H1 (cell line): ENCODE measurements around the gene TSKS. TPM values are rescaled to one million over a fixed set of nuclear protein-coding genes. Genes with fewer than 3 reads are reported as not detected.

Source experiments
- BCL11A ChIP-seq, 2 experiments: IDR thresholded peaks; one replicate each; pipeline ENCODE4 v1.6.1; 2011; ENCODE audit warnings: low read depth in 2 of 2, low read length in 2 of 2, mild to moderate bottlenecking in 2 of 2
- BRCA1 ChIP-seq: IDR thresholded peaks from 2 replicates; pipeline ENCODE4 v1.6.1; 2012; ENCODE audit warnings: low read depth, low read length, improper control_type of control experiment
- EP300 ChIP-seq, 2 experiments: IDR thresholded peaks; 1 replicate in 1 of 2; 2 replicates in 1 of 2; pipeline ENCODE4 v1.6.1; 2011 to 2012; ENCODE audit warnings: low read depth in 2 of 2, low read length in 2 of 2, mild to moderate bottlenecking in 2 of 2, borderline replicate concordance in 1 of 2, inconsistent platforms in 1 of 2, moderate library complexity in 1 of 2
- JUN ChIP-seq: IDR thresholded peaks from 2 replicates; pipeline ENCODE4 v1.6.1; 2011; ENCODE audit warnings: low read depth, mild to moderate bottlenecking, improper control_type of control experiment, low read length
- JUND ChIP-seq: IDR thresholded peaks from 2 replicates; pipeline ENCODE4 v1.6.1; 2011; ENCODE audit warnings: mild to moderate bottlenecking, improper control_type of control experiment, low read length
- MAX ChIP-seq: IDR thresholded peaks from 2 replicates; pipeline ENCODE4 v1.6.1; 2012; ENCODE audit warnings: inconsistent platforms
- RNF2 ChIP-seq: fragments of 200-900, 300-1000 bp; sonication (generic); IDR thresholded peaks from 2 replicates; pipeline ENCODE4 v1.7.1; 2016; ENCODE audit warnings: borderline replicate concordance, low read depth, mild to moderate bottlenecking, antibody characterized with exemption, low read length; ENCODE audit not compliant: poor library complexity, severe bottlenecking; ENCODE audit errors: missing control alignments
- RXRA ChIP-seq: IDR thresholded peaks from 2 replicates; pipeline ENCODE4 v1.6.1; 2011; ENCODE audit warnings: low read depth, mild to moderate bottlenecking, low read length, moderate library complexity; ENCODE audit not compliant: insufficient read depth
- SP1 ChIP-seq: IDR thresholded peaks from 2 replicates; pipeline ENCODE4 v1.6.1; 2011; ENCODE audit warnings: low read depth, low read length
- SRF ChIP-seq: IDR thresholded peaks from 2 replicates; pipeline ENCODE4 v1.6.1; 2011; ENCODE audit warnings: mild to moderate bottlenecking, low read depth, low read length, moderate library complexity
- TAF1 ChIP-seq: IDR thresholded peaks from 2 replicates; pipeline ENCODE4 v1.6.1; 2011; ENCODE audit warnings: mild to moderate bottlenecking, low read depth, low read length
- TAF7 ChIP-seq: optimal IDR thresholded peaks from 2 replicates; pipeline ENCODE3; 2011; ENCODE audit warnings: low read depth, mild to moderate bottlenecking, inconsistent platforms, low read length, moderate library complexity, borderline replicate concordance
- TBP ChIP-seq: IDR thresholded peaks from 2 replicates; pipeline ENCODE4 v1.6.1; 2011; ENCODE audit warnings: low read depth, low read length, improper control_type of control experiment
- TCF12 ChIP-seq: IDR thresholded peaks from 2 replicates; pipeline ENCODE4 v1.6.1; 2011; ENCODE audit warnings: low read depth, mild to moderate bottlenecking, low read length
- polyA plus RNA-seq, 7 experiments: library from polyadenylated mRNA; depleted of rRNA in 3 of 7; stranded (reverse) in 5 of 7; unstranded in 2 of 7; fragments of >200 nt in 5 of 7; fragments of 200-250 nt in 2 of 7; gene quantifications; 1 replicate in 5 of 7; 2 replicates in 1 of 7; 4 replicates in 1 of 7; pipeline versions ENCODE4 v1.2.1 to v1.2.3, GENCODE V29; 2011 to 2013; ENCODE audit warnings: missing spikeins in 2 of 7, mixed read lengths in 2 of 7
- total RNA-seq: library from RNA; stranded (reverse); fragmentation: NEBNext Ultra II Directional; extraction: Animal tissue kit (Norgen Biotek cat#: 25700); gene quantifications from 2 replicates; pipeline ENCODE4 v1.2.1, GENCODE V29; 2021
- TF ChIP-seq, protein P1 (sequence below), 3 experiments: IDR thresholded peaks; 1 replicate in 2 of 3; 2 replicates in 1 of 3; pipeline versions ENCODE4 v1.5.1 to v1.6.1; 2011; ENCODE audit warnings: low read length in 3 of 3, mild to moderate bottlenecking in 3 of 3, inconsistent platforms in 2 of 3, low read depth in 1 of 3, moderate library complexity in 1 of 3; ENCODE audit not compliant: insufficient read depth in 1 of 3; ENCODE audit errors: control extremely low read depth in 1 of 3
- TF ChIP-seq, protein P2 (sequence below): IDR thresholded peaks from 2 replicates; pipeline ENCODE4 v1.6.1; 2012; ENCODE audit warnings: inconsistent platforms
- TF ChIP-seq, protein P3 (sequence below): IDR thresholded peaks from 2 replicates; pipeline ENCODE4 v1.6.1; 2012; ENCODE audit warnings: low read length, inconsistent platforms

Gene TSKS
- total and polyA plus RNA-seq, 2 of the 8 experiments (the other 6 are each of a cell fraction or from before 2014, with no cell fraction given), result 0.21 TPM; not detected in 1

GRCh38 chr19:49766007-49766929 lies 3.2 kb upstream of the TSKS start (continued):
- TF ChIP-seq JUND (peak; percentile 7; the same call in 1 of the 2 replicates), RXRA (no peak), BCL11A (IDR thresholded peaks at IDR 0.05; ENCODE audit: low read depth in 2 of 2, low read length in 2 of 2) (no peak), SRF (no peak), TBP (peak; percentile 78; the same call in 1 of the 2 replicates), RNF2 (no peak), MAX (peak; percentile 58), EP300 (IDR thresholded peaks at IDR 0.05; ENCODE audit: borderline replicate concordance in 1 of 2, low read depth in 2 of 2, low read length in 2 of 2) (no peak), JUN (no peak), BRCA1 (no peak), SP1 (peak; percentile 95; the same call in 1 of the 2 replicates), TAF7 (no peak), TAF1 (peak; percentile 81), TCF12 (no peak)
- TF ChIP-seq, protein P1, sequence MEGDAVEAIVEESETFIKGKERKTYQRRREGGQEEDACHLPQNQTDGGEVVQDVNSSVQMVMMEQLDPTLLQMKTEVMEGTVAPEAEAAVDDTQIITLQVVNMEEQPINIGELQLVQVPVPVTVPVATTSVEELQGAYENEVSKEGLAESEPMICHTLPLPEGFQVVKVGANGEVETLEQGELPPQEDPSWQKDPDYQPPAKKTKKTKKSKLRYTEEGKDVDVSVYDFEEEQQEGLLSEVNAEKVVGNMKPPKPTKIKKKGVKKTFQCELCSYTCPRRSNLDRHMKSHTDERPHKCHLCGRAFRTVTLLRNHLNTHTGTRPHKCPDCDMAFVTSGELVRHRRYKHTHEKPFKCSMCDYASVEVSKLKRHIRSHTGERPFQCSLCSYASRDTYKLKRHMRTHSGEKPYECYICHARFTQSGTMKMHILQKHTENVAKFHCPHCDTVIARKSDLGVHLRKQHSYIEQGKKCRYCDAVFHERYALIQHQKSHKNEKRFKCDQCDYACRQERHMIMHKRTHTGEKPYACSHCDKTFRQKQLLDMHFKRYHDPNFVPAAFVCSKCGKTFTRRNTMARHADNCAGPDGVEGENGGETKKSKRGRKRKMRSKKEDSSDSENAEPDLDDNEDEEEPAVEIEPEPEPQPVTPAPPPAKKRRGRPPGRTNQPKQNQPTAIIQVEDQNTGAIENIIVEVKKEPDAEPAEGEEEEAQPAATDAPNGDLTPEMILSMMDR (IDR thresholded peaks at IDR 0.05; ENCODE audit: control extremely low read depth in 1 of 3, insufficient read depth in 1 of 3, low read depth in 1 of 3, low read length in 3 of 3), result no peak
- TF ChIP-seq, protein P2, sequence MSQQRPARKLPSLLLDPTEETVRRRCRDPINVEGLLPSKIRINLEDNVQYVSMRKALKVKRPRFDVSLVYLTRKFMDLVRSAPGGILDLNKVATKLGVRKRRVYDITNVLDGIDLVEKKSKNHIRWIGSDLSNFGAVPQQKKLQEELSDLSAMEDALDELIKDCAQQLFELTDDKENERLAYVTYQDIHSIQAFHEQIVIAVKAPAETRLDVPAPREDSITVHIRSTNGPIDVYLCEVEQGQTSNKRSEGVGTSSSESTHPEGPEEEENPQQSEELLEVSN, result no peak; the same call in none of the 2 replicates
- TF ChIP-seq, protein P3, sequence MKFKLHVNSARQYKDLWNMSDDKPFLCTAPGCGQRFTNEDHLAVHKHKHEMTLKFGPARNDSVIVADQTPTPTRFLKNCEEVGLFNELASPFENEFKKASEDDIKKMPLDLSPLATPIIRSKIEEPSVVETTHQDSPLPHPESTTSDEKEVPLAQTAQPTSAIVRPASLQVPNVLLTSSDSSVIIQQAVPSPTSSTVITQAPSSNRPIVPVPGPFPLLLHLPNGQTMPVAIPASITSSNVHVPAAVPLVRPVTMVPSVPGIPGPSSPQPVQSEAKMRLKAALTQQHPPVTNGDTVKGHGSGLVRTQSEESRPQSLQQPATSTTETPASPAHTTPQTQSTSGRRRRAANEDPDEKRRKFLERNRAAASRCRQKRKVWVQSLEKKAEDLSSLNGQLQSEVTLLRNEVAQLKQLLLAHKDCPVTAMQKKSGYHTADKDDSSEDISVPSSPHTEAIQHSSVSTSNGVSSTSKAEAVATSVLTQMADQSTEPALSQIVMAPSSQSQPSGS, result peak; percentile 86; the same call in 1 of the 2 replicates
